ENCODE results near the gene DISP2.

DISP2 gene

DNA sequence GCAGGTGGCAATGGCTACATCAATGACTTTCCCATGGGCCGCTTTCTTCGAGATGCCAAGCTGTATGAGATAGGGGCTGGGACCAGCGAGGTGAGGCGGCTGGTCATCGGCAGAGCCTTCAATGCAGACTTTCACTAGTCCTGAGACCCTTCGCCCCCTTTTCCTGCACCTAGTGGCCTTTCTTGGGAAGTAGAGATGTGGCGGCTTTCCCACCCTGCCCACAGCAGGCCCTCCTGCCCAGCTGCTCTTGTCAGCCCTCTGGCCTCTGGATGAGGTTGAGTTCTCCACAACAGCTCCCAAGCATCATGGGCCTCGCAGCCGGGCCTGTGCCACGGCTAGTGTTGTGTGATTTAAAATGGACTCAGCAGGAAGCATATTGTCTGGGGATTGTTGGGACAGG is 60.1 kb downstream of the DISP2 start:
- DNase-seq (ENCODE audit: low read depth in 2 of 3, low spot score in 1 of 3): no peak

DNA sequence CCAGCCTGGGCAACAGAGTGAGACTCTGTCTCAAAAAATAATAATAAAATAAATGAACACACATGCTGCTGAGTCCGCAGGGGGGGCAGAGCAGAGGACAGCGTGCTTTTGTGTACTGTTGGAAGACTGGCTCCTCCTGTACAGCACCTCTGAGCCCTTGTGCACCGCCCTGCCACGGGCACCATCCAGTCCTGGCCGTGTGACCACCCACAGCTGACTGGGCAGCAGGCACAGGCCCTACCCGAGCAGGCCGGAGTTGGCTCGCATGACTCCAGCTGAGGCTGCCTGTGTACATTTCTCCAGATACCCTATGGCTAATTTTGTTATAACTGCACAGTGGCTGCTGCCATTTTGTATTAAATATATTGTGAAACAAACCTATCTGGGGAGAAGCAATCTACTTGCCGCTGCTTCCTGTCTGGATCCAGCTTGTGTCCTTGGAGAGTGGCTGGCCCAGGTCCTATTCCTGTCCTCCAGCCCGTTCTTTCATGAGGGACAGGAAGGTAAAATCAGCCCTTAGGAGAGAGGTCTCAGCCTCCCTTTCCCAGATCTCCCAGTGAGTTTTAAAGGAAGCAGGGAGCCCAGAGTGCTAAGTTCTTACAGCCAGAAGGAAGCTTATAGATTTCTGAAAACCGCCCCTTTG is 62.2 kb downstream of the DISP2 start:
- no peak for DNase-seq (ENCODE audit: low read depth in 2 of 3, low spot score in 1 of 3)

DNA sequence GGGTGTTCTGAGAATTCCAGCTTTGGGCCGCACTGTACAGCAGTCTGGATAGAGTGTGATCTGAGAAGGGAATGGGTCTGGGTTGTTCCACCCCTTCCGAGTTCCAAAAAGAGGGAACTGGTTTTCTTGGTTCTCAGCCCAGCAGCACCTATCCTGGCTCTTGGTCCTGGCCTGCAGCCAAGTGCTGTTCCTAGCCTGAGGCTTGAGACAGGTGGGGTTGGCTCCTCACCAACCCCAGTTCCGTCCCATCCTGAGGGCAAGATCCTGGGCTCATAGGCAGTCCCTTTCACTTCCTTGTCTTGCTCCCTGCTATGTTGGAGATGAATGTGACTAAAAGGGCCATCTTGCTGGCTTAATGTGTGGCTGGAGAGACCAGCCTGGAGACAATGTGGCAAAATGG is 62.8 kb downstream of the DISP2 start:
- DNase-seq (ENCODE audit: low read depth in 2 of 3, low spot score in 1 of 3): no peak

DNA sequence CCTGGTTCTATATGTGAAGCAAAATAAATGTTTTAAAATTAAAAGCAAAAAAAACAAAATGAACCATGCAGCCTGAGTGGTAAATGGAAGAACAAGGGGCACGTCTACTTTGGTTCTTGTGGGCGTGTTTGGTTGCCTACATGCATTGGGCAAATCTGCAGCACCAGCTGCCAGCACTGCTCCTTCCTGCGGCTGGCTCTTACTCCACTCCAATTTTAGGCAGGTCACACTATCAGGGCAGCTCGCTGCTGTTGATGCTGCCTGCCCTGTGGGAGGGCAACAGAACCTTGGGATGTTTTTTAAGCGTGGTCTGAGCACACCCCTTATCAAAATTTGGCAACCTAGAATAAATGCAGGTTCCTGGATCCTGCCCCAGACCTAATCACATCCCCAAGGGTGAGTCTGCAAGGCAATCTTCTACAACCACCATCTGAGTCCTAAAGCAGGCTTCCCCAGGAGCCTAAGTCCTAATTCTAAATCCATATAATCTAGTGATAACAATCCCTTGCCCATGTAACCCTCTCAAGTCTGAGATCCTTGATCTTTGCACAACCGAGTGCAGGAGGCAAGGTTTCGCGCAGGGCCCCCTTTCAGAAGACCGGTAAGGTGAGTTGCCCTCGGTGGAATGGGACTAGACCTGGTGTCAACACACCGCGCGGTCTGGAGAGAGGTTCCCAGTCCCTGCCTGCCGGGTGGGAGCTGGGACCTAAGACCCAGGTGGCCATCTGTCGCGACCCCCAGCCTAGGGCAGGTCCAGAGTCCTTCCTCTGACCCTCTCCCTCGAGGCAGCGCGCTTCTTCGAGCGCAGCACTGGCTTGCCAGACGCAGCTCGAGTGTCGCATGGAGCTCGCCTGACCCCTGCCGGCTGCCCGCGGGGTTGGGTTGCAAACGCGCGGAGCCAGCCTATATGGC is 63.5 kb downstream of the DISP2 start:
- DNase-seq (ENCODE audit: low read depth in 2 of 3, low spot score in 1 of 3): peak; percentile 63 to 78 (median 77)

DNA sequence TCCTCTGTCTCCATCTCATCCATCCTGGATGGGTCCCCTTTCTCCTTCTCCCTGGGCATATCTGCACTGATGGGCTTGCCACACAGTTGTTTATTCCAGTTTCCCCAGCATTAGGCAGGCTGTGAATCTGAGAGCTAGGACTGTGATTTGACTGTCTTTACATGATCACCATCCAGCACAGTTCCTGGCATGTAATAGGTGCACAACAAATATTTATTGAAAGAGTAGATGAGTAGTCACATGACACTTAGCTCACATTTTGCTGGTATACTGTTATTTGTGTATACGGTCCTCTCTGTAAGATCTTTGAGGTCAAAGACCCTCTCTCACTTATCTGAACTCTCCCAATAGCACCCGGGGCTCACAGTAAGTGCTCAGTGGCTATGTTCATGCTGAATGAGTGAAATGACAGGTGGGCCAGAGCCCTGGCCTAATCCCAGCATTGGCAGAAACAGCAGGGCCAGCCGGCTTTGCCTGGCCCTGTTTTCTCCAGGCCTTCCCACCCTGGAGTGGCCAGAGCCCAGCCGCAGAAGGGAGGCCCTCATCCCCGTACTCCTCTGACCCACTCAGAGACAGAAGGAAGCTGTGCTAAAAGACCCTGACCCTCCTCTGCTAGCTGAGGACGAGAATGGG is 66.6 kb downstream of the DISP2 start:
- no peak for DNase-seq (ENCODE audit: low read depth in 2 of 3, low spot score in 1 of 3)

DNA sequence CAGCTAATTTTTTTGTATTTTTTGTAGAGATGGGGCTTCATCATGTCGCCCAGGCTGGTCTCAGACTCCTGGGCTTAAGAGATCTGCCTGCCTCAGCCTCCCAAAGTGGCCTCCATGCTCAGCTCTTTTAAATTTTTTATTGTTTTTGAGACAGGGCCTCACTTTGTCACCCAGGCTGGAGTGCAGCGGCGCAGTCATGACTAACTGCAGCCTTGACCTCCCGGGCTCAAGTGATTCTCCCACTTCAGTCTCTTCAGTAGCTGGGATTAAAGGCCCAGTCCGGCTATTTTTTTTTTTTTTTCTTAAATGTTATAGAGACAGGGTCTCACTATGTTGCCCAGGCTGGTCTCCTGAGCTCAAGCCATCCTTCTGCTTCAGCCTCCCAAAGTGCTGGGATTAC is 67.7 kb downstream of the DISP2 start:
- DNase-seq (ENCODE audit: low read depth in 2 of 3, low spot score in 1 of 3): no peak

DNA sequence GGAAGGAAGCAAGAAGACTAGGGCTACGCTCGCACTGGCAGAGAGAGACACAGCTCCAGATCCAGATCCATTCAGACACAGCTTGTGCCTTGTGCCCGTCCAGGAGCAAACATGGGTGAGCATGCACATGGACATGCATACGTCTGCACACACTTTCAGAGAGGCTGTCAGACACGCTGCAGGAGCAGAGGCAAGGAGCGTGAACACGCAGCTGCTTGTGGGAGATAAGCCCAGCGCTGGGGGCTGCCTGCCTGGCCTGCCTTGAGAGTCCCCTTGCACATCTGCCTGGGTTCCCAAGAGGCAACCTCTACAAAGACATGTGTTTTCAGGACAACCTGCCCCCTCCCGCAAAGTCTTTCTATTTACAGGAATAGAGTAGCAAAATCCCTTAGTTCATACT is 69.2 kb downstream of the DISP2 start:
- no peak for DNase-seq (ENCODE audit: low read depth in 2 of 3, low spot score in 1 of 3)

DNA sequence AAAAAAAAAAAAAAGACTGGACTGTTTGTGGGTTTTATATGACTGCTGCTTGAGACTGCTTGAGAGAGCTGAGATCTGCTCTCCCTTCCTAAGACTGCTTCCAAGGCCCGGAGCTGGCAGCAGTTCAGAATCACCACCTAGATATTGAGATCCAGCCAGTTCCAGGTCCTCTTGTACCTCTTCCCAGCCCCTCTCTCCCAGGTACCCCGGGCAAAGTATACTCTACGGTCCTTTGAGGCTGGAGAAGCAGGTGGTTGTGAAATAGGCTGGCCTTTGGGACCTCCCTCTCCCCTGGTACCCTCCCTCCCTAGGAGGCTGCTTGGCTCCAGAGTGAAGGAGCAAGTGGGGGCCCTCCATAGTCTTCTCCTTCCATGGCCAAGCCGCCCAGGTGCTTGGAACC is 70.2 kb downstream of the DISP2 start:
- no peak for DNase-seq (ENCODE audit: low read depth in 2 of 3, low spot score in 1 of 3)
